ENCODE results near the gene SUGCT.

- TF ChIP-seq CTCF (conservative IDR thresholded peaks at IDR 0.05; ENCODE audit: low read depth, low read length): peak; percentile 53
- TF ChIP-seq EZH2 (IDR thresholded peaks at IDR 0.05; ENCODE audit: borderline replicate concordance, low read depth, low read length, poor library complexity, severe bottlenecking): no peak
These were observed 64.4 kb downstream of the SUGCT start for GRCh38 chr7:40199076-40199802.

Measured in A673 (cell line).